ENCODE data around the gene RIC3. TPM values are rescaled to one million over a fixed set of nuclear protein-coding genes. Genes with fewer than 3 reads are reported as not detected.

RIC3 gene
- total RNA-seq, 4 donors from 2014 or later: 2.2 to 7.1 (median 4.1) TPM

DNA sequence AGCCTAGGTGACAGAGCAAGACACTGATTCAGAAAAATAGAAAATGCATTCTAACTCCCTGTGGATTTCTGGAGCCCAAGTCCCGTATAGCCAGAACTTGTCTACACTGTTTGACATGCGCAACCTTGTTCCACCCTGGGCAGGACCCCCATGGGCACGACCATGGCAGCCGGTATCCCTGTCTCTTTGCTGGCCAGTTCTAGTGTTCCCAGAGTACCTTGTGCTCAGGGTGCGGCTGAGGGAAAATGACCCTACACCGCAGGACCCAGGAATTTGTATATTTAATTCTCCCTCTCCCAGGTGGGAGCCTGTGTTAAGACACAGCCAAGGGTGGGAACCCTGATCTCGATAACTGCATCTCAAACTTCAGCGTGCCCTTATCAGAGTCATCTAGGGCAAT is 36.7 kb upstream of the RIC3 start:
- DNase-seq: no peak
- no peak overlapping the region for H3K27ac ChIP-seq
- TF ChIP-seq POLR2A (IDR thresholded peaks at IDR 0.05): no peak
- TF ChIP-seq, protein P1, sequence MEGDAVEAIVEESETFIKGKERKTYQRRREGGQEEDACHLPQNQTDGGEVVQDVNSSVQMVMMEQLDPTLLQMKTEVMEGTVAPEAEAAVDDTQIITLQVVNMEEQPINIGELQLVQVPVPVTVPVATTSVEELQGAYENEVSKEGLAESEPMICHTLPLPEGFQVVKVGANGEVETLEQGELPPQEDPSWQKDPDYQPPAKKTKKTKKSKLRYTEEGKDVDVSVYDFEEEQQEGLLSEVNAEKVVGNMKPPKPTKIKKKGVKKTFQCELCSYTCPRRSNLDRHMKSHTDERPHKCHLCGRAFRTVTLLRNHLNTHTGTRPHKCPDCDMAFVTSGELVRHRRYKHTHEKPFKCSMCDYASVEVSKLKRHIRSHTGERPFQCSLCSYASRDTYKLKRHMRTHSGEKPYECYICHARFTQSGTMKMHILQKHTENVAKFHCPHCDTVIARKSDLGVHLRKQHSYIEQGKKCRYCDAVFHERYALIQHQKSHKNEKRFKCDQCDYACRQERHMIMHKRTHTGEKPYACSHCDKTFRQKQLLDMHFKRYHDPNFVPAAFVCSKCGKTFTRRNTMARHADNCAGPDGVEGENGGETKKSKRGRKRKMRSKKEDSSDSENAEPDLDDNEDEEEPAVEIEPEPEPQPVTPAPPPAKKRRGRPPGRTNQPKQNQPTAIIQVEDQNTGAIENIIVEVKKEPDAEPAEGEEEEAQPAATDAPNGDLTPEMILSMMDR (IDR thresholded peaks at IDR 0.05 in 4 of 5, conservative IDR thresholded peaks at IDR 0.05 in 1 of 5): no peak
- in situ Hi-C loops (cut with MboI; ENCODE audit: low sequenced_read_pairs in 4 of 4) (no loop called here), intact Hi-C loops (cut with DNase I; ENCODE audit: low total_unique reads) (no loop called here)
- H3K9me3 ChIP-seq: no peaks in the 10 kb centered on the region
- no peaks in the 10 kb centered on the region for H3K4me1 ChIP-seq
- H3K36me3 ChIP-seq: no peaks in the 10 kb centered on the region
- H3K4me3 ChIP-seq: no peak overlapping the region
- no peak for ATAC-seq
- H3K27me3 ChIP-seq: peaks cover 15 to 18% (median 16%) of the 10 kb centered on the region in 3 donors

DNA sequence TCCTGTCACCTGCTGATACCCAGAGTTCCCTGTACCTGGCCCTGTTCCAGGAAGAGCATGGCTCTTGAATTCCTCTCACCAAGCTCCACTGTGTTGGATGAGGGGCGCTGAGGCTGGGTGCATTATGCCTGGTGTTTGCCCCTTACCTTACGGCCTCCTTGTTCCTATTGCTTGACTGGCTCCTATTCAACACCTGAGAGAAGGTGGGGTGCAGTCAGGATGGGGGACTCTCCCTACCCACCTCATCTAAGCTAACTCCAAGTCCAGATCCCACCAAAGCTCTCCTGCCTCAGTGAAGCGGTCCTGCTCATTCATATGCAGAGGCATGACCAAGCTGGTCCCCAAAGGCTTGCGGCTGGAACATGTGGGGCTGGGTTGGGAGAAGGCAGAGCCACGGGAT is 35.8 kb upstream of the RIC3 start:
- no peak for ATAC-seq
- no peaks in the 10 kb centered on the region for H3K36me3 ChIP-seq
- no peaks in the 10 kb centered on the region for H3K9me3 ChIP-seq
- TF ChIP-seq, protein P1 (IDR thresholded peaks at IDR 0.05 in 4 of 5, conservative IDR thresholded peaks at IDR 0.05 in 1 of 5): no peak
- TF ChIP-seq POLR2A (IDR thresholded peaks at IDR 0.05): no peak
- in situ Hi-C loops (cut with MboI; ENCODE audit: low sequenced_read_pairs in 4 of 4) (no loop called here), intact Hi-C loops (cut with DNase I; ENCODE audit: low total_unique reads) (no loop called here)
- H3K4me1 ChIP-seq: no peaks in the 10 kb centered on the region
- no peak overlapping the region for H3K27ac ChIP-seq
- DNase-seq: no peak
- H3K4me3 ChIP-seq: no peak overlapping the region
- peaks cover 15 to 18% (median 16%) of the 10 kb centered on the region in 3 donors for H3K27me3 ChIP-seq

DNA sequence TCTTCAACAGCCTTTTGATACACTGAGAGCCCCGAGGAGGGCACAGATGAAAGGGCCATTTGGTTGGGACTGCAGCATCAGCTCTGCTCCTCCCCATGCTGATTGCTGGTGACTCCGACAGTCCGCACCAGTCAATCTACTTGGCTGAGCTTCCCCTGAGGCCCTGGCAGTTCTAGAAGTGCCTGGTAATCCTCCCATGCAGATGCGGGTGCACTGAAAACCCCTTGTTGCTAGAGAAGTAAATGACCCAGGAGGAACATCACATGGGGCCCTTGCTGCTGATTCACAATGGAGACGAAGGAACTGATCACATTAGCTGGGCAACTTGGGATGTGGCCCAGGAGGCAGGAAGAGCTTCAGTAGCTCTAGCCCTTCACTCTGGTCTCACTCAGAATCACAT is 35.2 kb upstream of the RIC3 start:
- no peak for TF ChIP-seq POLR2A (IDR thresholded peaks at IDR 0.05)
- TF ChIP-seq, protein P1 (IDR thresholded peaks at IDR 0.05 in 4 of 5, conservative IDR thresholded peaks at IDR 0.05 in 1 of 5): no peak
- no peak for ATAC-seq
- no peaks in the 10 kb centered on the region for H3K4me1 ChIP-seq
- no peak overlapping the region for H3K27ac ChIP-seq
- in situ Hi-C loops (cut with MboI; ENCODE audit: low sequenced_read_pairs in 4 of 4) (no loop called here), intact Hi-C loops (cut with DNase I; ENCODE audit: low total_unique reads) (no loop called here)
- no peak overlapping the region for H3K4me3 ChIP-seq
- no peak for DNase-seq
- H3K36me3 ChIP-seq: no peaks in the 10 kb centered on the region
- peaks cover 14 to 16% (median 16%) of the 10 kb centered on the region in 3 donors for H3K27me3 ChIP-seq
- H3K9me3 ChIP-seq: no peaks in the 10 kb centered on the region

DNA sequence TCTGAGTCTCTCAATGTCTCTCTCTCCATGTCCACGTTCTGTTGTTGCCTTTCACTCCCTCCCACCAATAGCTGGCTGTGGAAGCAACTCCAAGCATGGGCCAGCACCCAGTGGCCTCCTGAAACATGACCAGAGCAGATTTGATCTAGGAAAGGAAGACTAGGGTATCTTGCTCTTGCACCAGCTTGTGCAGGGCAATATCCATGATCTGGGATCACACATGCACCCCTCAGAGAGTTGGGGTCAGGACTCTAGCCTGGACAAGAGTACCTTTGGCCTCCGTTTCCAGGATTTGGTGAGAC is 34.5 kb upstream of the RIC3 start:
- in situ Hi-C loops (cut with MboI; ENCODE audit: low sequenced_read_pairs in 4 of 4): no loop called here
- no peak overlapping the region for H3K27ac ChIP-seq
- DNase-seq (no peak), ATAC-seq (no peak)
- TF ChIP-seq POLR2A (IDR thresholded peaks at IDR 0.05): no peak
- TF ChIP-seq, protein P1 (IDR thresholded peaks at IDR 0.05 in 4 of 5, conservative IDR thresholded peaks at IDR 0.05 in 1 of 5): no peak
- H3K4me3 ChIP-seq: no peak overlapping the region
- H3K9me3 ChIP-seq: no peaks in the 10 kb centered on the region
- no peaks in the 10 kb centered on the region for H3K36me3 ChIP-seq
- H3K4me1 ChIP-seq: no peaks in the 10 kb centered on the region
- peaks cover 10 to 13% (median 12%) of the 10 kb centered on the region in 3 donors for H3K27me3 ChIP-seq
- intact Hi-C loops (cut with DNase I; ENCODE audit: low total_unique reads): no loop called here

Measured in gastrocnemius medialis (tissue), 4 donors.